Measurements from ENCODE around the gene PLCB3.

Gene PLCB3

GRCh38 chr11:64251016-64251752 lies at the start of gene PLCB3:
Gene PLCB3, plus strand, starts transcription at chr11:64251530. Its CDS starts 120 bp downstream, at chr11:64251650.
- peak; percentile 65 for DNase-seq

GRCh38 chr11:64201543-64201942 lies 49.8 kb upstream of the PLCB3 start:
- no peak for DNase-seq

- DNase-seq, result no peak
These were observed 48.3 kb upstream of the PLCB3 start for GRCh38 chr11:64202992-64203391.

DNA sequence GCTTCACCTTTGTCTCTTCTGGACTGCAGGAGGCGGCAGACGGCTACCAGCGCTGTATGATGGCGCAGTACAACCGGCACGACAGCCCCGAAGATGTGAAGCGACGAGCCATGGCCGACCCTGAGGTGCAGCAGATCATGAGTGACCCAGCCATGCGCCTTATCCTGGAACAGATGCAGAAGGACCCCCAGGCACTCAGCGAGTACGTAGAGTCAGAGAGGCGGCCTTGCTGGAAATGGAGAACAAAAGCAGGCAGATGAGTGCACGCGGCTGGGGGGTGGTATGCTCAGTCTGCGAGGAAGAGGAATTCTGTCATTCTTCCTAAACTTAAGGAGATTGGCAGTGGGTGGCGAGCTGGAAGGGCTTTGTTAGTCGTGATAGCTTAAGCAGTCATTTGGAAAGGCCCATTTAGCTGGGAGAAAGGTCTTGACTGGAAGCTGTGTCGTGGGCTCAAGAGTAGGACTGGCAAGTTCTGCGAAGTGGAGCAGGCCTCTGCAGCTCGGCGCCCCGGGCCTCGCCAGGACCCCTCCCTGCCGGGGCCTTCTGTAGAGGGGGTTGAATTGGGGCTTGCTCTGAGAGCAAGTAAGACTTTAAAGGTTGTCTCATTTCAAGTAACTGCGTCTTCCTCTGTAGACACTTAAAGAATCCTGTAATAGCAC lies 47.8 kb upstream of the PLCB3 start:
- no peak for DNase-seq

- DNase-seq, result no peak
These were observed 47.3 kb upstream of the PLCB3 start for GRCh38 chr11:64204080-64204440.

DNA sequence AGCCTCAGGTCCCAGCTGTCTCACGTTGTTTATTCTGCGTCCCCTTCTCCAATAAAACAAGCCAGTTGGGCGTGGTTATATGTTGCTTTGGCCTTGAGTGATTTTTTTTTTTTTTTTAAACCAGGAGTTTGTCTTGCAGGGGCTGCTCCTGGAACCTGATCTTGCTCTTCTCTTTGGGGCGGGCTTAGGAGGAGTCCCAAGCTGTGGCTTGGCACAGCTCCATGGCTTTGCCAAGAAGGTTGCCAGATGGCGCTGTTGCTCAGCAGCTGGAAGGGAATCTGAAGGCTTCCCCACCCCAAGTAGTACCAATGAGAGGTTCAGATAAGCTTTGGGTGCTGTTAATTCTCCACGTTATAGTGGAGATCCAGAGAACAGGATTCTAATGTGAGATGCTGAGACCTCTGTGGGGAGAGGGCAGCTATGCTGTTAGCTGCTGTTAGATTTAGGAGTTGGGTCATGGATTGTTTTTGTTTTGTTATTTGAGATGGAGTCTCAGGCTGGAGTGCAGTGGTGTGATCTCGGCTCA lies 46.8 kb upstream of the PLCB3 start:
- DNase-seq, result peak; percentile 77

GRCh38 chr11:64206457-64207255 lies 44.7 kb upstream of the PLCB3 start, which contains the start of gene FERMT3:
Gene FERMT3, plus strand, starts transcription at chr11:64206721. Its CDS starts 644 bp downstream, at chr11:64207365.
- DNase-seq, result peak; percentile 69

DNA sequence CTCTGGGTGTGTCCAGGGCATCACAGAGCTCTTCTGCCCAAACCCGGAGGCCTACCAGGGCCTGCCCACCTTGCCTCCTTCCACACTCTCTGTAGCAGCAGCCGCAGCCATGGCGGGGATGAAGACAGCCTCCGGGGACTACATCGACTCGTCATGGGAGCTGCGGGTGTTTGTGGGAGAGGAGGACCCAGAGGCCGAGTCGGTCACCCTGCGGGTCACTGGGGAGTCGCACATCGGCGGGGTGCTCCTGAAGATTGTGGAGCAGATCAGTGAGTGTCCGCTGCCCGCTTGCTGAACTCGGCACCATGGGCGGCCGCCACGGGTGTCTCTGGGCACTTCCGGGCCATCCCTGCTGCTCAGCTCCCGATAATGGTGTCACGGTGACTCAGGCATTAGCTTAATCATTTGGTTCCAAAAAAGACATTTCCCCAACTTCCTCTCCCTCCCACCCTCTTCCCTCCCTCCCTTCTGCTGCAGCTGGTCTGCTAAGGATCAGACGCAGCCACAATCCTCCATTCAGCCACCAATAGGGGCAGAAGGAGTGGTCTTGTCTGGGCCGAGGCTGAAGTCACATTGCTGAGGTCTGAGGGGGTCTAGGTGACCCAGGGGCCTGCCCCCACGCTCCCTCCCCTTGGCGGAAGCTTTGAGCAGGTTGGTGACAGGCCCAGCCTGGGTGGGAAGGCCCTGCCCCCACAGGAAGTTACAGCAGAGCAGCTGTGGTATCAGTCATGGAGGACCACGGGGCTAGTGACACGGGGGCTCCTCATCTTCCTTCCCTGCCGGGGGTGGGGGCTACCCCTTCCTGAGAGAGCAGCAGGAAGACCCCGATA lies 43.9 kb upstream of the PLCB3 start:
- DNase-seq, result peak; percentile 68

DNA sequence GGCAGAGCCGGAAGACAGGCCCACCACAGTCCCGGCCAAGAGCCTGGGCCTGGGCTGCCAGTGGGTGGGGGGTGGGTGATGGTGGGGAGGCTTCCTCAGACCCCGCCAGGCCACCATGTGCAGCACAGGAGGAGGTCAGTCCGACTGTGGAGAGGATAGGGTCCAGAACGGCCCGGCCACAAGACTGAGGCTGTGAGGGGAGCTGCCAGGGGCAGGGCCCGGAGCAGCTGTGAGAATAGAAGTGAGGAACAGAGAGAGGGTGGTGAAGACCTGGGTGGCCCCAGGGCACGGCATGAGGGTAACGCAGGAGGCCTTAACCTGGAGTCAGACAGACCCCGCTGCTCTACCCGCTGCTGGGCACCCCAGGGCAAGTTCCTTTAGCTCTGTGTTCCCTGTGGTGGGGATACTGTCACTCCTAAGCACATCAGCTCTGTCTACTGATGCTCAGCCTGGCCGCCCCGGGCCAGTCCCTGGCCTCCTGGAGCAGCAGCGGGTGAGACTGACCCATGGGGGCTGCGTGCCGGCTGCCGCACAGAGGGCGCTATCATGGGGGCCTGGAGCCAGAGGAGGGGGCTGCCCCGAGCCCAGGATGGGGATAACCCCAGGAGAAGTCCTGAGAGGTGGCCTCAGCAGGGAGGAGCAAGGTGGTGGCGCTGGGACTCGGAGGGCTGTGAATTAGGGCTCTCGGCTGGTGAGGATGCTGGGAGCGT lies 43.1 kb upstream of the PLCB3 start:
- DNase-seq, result no peak

DNA sequence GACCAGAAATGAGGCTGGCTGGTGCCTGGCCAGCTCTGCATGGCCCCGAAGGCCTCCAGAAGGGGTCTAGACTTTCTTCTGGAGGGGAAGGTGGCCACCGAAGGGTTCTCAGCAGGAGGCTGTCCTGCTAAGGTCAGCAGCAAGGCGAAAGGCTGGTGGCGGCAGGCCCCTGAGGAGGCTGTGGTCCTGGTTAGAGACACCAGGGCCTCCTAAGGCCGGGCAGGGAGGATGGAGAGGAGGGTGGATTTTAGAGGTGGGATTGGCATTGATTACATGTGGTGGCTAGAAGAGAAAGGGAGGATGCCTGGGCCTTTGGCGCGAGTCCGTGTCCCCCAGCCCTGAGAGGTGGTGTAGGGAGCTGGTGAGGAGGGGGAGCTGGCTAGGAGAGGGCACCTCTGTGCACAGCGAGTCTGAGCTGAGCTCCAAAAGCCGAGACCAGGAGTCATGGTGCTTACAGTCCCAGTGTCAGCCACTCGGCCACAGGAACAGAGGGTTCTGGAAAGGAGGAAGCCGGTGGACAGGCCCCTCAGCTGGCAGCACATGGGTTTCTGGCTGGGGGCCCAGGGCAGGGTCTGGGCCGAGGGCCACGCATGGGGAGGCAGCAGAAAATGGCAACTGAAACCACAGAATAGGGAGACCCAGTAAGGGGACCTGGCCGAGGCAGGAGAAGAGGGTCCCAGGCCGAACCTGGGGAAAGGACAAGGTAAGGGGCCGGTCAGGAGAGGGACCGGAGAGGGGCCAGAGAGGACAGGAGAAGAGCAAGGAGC lies 42.4 kb upstream of the PLCB3 start:
- DNase-seq, result no peak

DNA sequence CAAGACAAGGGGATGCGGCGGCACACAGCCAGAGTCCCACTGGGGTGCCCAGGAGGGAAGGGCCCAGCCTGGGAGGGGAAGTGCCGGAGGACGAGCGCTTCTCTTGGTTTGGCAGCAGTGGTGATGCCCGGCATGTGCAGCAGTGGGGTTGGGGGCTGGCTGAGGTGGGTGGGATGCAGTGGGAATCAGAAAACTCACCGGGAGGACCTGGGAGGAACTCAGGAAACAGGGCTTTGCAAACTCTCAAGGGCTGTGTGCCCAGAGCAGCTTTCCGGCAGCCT lies 41.8 kb upstream of the PLCB3 start:
- DNase-seq, result no peak

DNA sequence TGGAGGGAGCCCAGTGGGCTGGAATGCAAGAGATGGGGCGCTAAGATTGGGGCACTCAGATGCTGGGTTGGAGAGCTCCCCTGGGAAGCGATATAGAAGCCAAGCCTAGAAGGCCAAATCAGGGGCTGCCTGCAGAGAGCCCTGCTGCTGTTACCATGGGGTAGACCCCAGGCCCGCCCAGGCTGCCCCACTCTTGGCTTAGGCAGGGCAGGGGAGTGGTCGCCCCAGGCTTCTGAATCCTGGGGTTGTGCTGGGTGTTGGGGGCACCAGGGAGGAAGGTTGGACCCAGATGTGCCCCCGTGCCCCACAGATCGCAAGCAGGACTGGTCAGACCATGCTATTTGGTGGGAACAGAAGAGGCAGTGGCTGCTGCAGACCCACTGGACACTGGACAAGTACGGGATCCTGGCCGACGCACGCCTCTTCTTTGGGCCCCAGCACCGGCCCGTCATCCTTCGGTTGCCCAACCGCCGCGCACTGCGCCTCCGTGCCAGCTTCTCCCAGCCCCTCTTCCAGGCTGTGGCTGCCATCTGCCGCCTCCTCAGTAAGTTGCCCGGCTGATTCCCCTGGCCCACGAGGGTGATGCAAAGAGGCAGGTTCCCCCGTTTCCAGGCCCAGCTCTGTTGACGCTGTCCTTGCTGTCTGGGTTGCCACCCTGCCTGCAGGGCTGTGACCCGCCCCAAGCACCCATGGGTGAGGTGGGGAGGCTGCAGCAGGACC lies 40.9 kb upstream of the PLCB3 start:
- no peak for DNase-seq

GRCh38 chr11:64211181-64211872 lies 40.0 kb upstream of the PLCB3 start:
- DNase-seq, result no peak

DNA sequence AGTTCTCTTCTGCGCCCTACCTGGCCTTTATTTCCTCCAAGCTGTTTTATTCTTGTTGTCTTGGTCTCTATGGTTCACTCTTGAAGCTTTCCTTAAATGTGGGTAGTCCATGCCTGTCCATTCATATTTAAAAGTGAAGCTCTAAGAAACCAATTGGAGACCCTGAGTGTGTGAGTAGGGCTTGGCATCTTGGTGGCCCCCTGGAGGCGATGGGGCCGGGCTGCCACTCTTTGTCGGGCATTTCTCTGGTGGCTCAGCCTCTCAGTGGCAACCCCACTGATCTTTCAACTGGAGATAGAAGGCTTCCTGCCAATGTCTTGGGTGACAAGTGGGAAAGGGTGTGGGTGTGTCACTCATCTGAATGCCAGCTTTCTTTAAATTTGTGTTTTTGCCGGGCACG lies 34.5 kb upstream of the PLCB3 start:
- DNase-seq, result no peak

DNA sequence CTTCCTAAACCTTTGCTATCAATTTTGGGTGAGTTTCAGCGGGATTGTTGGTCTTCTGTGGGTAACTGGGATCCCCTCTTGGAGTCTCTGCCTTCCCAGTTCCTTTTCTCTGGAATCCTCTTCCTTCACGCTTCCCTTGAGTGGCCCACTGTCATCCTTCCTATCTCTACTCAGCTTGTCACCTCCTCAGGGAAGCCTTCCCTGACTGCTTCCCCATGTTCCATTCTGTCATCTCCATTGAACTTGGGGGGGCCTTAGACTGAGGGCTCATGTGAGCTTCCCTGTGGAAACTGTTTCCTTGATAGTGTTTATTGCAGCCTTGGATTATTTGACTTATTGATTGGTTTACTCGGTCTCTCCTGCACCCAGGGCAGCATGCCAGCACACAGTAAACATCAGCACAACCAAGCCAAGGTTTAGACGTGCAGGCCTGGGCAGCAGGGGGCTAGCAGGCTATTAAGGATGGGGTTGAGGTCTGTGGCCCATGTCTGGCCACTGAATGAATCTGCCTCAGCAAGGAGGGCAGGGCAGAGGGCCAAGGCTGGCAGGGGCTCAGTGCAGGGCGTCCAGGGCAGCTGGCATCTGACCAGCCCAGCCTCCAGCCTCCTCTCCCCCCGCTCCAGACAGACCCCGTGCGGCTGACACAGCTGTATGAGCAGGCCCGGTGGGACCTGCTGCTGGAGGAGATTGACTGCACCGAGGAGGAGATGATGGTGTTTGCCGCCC lies 32.5 kb upstream of the PLCB3 start:
- DNase-seq, result no peak

DNA sequence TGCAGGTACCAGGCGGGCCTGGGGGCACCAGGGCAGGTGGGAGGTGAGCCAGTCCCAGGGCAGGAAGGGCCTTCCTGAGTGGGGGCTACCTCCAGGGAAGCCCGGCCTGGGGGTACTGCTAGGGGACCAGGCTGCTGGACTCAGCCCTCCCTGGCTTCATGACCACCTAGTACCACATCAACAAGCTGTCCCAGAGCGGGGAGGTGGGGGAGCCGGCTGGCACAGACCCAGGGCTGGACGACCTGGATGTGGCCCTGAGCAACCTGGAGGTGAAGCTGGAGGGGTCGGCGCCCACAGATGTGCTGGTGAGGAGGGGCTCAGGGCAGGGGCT lies 32.0 kb upstream of the PLCB3 start:
- DNase-seq, result no peak

GRCh38 chr11:64219755-64220154 lies 31.6 kb upstream of the PLCB3 start:
- no peak for DNase-seq

DNA sequence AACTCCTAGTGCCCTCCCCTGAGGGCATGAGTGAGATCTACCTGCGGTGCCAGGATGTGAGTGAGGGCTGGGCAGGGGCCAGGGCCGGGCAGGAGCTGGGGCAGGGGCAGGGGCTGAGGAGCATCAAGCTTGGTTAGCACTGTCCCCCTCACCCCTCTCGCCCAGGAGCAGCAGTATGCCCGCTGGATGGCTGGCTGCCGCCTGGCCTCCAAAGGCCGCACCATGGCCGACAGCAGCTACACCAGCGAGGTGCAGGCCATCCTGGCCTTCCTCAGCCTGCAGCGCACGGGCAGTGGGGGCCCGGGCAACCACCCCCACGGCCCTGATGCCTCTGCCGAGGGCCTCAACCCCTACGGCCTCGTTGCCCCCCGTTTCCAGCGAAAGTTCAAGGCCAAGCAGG lies 31.1 kb upstream of the PLCB3 start:
- DNase-seq, result no peak

- DNase-seq, result no peak
These were observed 30.5 kb upstream of the PLCB3 start for GRCh38 chr11:64220798-64221197.

DNA sequence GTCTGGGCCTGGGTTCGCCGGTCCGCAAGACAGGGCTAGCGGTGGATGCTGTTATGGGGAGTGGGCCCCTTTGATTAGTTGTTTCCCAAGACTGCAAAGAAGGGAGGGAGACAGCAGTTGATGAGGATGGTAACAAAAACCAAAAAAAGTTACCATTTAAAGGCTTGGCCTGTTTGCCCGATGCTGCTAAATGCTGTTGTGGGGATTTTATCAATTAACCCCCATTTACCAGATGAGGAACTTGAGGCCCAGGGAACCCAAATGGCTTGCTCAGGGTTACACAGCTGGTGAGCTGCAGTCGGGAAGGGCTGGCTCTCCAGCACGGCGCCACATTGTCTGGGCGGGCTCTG lies 28.7 kb upstream of the PLCB3 start:
- no peak for DNase-seq

Data from activated effector memory CD4-positive, alpha-beta T cell treated with Interleukin-2 at 50 U/mL for 16 hours (primary cell).